DOHH2 (cell line): Measurements from ENCODE around the gene CNKSR1.

ENCODE experiments used
- H3F3A ChIP-seq: fragments of 200-600 bp; sonication (generic), shearing (Covaris generic); 2 replicates; pipeline ENCODE4 v1.6.0; 2016; ENCODE audit warnings: antibody characterized with exemption, mild to moderate bottlenecking; ENCODE audit not compliant: control insufficient read depth, insufficient read depth
- H3K27ac ChIP-seq: fragments of 200-600 bp; sonication (generic); 2 replicates; pipeline ENCODE4 v1.5.1; 2014; ENCODE audit warnings: low read depth, mild to moderate bottlenecking, low read length, moderate library complexity
- H3K27me3 ChIP-seq: fragments of 200-600 bp; sonication (generic); 2 replicates; pipeline ENCODE4 v1.6.1; 2014; ENCODE audit warnings: mild to moderate bottlenecking, low read length, mixed read lengths; ENCODE audit not compliant: control insufficient read depth
- H3K36me3 ChIP-seq: fragments of 200-600 bp; sonication (generic); 2 replicates; pipeline ENCODE4 v1.6.1; 2014; ENCODE audit warnings: mild to moderate bottlenecking, low read length, moderate library complexity, mixed read lengths; ENCODE audit not compliant: control insufficient read depth
- H3K4me1 ChIP-seq: fragments of 200-600 bp; sonication (generic); 2 replicates; pipeline ENCODE4 v1.6.1; 2014; ENCODE audit warnings: mild to moderate bottlenecking, low read length, mixed read lengths; ENCODE audit not compliant: control insufficient read depth
- H3K4me2 ChIP-seq: fragments of 200-600 bp; sonication (generic); 2 replicates; pipeline ENCODE4 v1.6.0; 2014; ENCODE audit warnings: mild to moderate bottlenecking, low read length, moderate library complexity
- H3K4me3 ChIP-seq: fragments of 200-600 bp; sonication (generic); 2 replicates; pipeline ENCODE4 v1.5.1; 2014; ENCODE audit warnings: mild to moderate bottlenecking, low read length, mixed read lengths
- H3K79me2 ChIP-seq: fragments of 200-600 bp; sonication (generic); 2 replicates; pipeline ENCODE4 v1.6.1; 2014; ENCODE audit warnings: mild to moderate bottlenecking, low read length, mixed read lengths; ENCODE audit not compliant: control insufficient read depth
- H3K9me2 ChIP-seq: fragments of 200-600 bp; sonication (generic); replicated peaks from 2 replicates; pipeline ENCODE4 v1.6.1; 2014; ENCODE audit warnings: mild to moderate bottlenecking, low read length, mixed read lengths; ENCODE audit not compliant: control insufficient read depth
- H3K9me3 ChIP-seq: fragments of 200-600 bp; sonication (generic); 2 replicates; pipeline ENCODE4 v1.6.1; 2014; ENCODE audit warnings: antibody characterized with exemption, low read length, mixed read lengths; ENCODE audit not compliant: control insufficient read depth, insufficient read depth
- H4K20me1 ChIP-seq: fragments of 200-600 bp; sonication (generic); 2 replicates; pipeline ENCODE4 v1.6.0; 2014; ENCODE audit warnings: low read depth, mild to moderate bottlenecking, antibody characterized with exemption, low read length, moderate library complexity; ENCODE audit not compliant: control insufficient read depth, insufficient read depth
- CTCF ChIP-seq: fragments of 200-600 bp; sonication (generic); IDR thresholded peaks from one replicate; pipeline ENCODE4 v1.5.1; 2014; ENCODE audit warnings: antibody characterized with exemption, mild to moderate bottlenecking, low read depth, low read length; ENCODE audit not compliant: poor library complexity, severe bottlenecking
- EZH2phosphoT487 ChIP-seq: fragments of 200-600 bp; sonication (generic); IDR thresholded peaks from 2 replicates; pipeline ENCODE4 v1.6.1; 2017; ENCODE audit warnings: borderline replicate concordance, mild to moderate bottlenecking, antibody characterized with exemption, low read length, moderate library complexity, mixed read lengths

Gene CNKSR1

GRCh38 chr1:26154750-26155149 is 22.5 kb upstream of the CNKSR1 start:
- peaks cover 3% of the 10 kb centered on the region for H3K4me1 ChIP-seq
- no peak overlapping the region for H3K4me2 ChIP-seq
- H3K79me2 ChIP-seq, result no peaks in the 10 kb centered on the region
- H3K27me3 ChIP-seq, result peaks cover 61% of the 10 kb centered on the region
- H3F3A ChIP-seq, result no peaks in the 10 kb centered on the region
- no peak overlapping the region for H3K4me3 ChIP-seq
- no peak overlapping the region for H3K27ac ChIP-seq
- TF ChIP-seq EZH2phosphoT487 (no peak), CTCF (no peak)
- H3K9me3 ChIP-seq, result no peaks in the 10 kb centered on the region
- H3K9me2 ChIP-seq, result no peaks in the 10 kb centered on the region
- H4K20me1 ChIP-seq, result no peaks in the 10 kb centered on the region; the same call in 1 of the 2 replicates
- H3K36me3 ChIP-seq, result no peaks in the 10 kb centered on the region

DNA sequence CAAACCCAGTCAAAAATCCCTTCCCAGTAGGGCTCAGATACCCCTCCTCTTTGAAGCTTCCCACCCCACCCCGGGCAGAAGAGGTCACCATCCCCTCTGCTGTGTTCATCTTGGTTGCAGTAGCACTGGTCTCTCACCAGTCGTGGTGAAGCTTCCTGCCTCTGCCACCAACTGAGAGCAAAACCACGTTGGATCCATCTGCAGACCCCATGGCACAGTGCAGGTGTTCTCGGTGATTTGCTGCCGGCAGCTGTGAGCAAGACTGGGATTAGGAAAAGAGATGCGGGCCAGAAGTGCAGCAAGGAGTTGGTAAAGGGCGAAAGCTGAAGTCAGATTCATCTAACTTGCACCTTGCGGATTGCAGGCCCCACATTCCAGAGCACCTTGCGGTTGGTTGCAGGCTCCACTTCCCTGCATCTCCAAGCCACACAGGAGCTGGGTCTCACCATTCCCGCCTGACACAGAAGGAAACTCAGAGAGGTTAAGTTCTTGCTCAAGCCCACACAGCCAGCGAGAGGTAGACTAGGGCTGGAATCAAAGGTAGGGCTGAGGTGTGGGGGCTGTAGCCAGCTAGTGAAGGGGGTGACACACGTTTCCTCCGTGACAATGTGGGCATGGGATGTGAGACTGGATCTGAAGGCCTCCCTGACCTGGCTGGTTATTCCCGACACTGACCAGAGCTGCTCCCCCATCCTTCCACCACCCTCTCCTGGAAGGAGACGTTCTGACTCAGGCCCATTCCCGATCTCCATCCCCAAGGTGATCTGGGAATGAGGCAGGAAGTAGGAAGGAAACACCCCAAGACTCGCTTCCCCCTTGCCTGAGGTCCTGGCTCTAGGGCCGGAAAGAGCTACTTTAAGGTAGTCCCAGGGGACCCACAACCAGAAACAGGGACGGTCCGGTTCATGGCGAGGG is 21.7 kb upstream of the CNKSR1 start:
- no peaks in the 10 kb centered on the region for H3K36me3 ChIP-seq
- no peak overlapping the region for H3K4me3 ChIP-seq
- H3K27me3 ChIP-seq, result peaks cover 56% of the 10 kb centered on the region
- no peaks in the 10 kb centered on the region for H3K9me2 ChIP-seq
- H3F3A ChIP-seq, result no peaks in the 10 kb centered on the region
- H3K9me3 ChIP-seq, result no peaks in the 10 kb centered on the region
- H3K79me2 ChIP-seq, result no peaks in the 10 kb centered on the region
- H3K4me1 ChIP-seq, result peaks cover 4% of the 10 kb centered on the region
- no peak overlapping the region for H3K27ac ChIP-seq
- H3K4me2 ChIP-seq, result no peak overlapping the region
- TF ChIP-seq CTCF (no peak), EZH2phosphoT487 (no peak)
- H4K20me1 ChIP-seq, result no peaks in the 10 kb centered on the region

DNA sequence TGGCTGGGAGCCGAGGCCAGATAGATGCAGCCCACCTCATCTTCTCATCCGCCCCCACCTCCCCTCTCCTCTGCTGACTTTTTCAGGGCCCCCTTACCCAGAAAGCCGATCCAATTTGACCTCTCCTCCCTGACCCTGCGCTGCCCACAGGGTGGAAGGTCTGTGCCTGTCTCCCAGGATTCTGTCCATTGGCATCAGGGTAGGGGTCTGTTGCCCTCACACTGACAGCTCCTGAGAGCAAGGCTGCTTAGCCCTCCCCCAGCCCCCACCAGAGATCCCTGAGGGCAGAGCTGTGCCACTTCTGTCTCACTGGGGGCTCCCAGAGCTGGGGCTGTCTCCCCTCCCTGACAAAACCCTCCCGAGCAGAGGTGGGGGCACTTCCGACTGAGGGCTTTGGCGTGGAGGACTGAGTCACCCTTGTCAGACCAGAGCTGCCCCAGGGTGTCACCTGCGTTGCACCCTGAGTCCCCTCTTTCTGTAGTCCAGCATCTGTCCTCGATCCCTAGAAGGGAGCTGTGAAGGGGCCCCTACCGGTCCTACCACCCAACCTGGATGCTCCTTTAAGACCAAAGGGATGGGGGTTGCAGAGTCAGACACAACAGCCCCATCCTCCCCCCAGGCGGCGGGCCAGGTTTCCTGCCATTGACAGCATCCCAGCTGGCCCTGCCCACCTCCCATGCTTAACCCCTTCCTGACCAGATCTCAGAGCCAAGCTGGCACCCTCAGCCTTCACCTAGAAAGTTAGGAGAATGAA is 20.8 kb upstream of the CNKSR1 start:
- Histone ChIP-seq H3K4me3 (no peak overlapping the region), H3K9me2 (no peaks in the 10 kb centered on the region), H3K4me1 (peaks cover 6% of the 10 kb centered on the region), H3K9me3 (no peaks in the 10 kb centered on the region), H3F3A (no peaks in the 10 kb centered on the region), H3K27ac (no peak overlapping the region), H3K27me3 (peaks cover 60% of the 10 kb centered on the region), H3K36me3 (no peaks in the 10 kb centered on the region), H4K20me1 (no peaks in the 10 kb centered on the region), H3K4me2 (no peak overlapping the region), H3K79me2 (no peaks in the 10 kb centered on the region)
- TF ChIP-seq EZH2phosphoT487 (no peak), CTCF (no peak)
